HG03196 (cell line): ENCODE results near the gene PACRG.
"Not testable (repeated sequence)": the region's sequence is repeated elsewhere in the genome, so short reads cannot be mapped to it uniquely, and the experiment has no call there.

Experiments used
- ATAC-seq: cut with Tn5 transposase; IDR thresholded peaks from one replicate; pipeline ENCODE4 v1.9.1; 2021; ENCODE audit not compliant: unreplicated experiment

The PACRG gene

DNA sequence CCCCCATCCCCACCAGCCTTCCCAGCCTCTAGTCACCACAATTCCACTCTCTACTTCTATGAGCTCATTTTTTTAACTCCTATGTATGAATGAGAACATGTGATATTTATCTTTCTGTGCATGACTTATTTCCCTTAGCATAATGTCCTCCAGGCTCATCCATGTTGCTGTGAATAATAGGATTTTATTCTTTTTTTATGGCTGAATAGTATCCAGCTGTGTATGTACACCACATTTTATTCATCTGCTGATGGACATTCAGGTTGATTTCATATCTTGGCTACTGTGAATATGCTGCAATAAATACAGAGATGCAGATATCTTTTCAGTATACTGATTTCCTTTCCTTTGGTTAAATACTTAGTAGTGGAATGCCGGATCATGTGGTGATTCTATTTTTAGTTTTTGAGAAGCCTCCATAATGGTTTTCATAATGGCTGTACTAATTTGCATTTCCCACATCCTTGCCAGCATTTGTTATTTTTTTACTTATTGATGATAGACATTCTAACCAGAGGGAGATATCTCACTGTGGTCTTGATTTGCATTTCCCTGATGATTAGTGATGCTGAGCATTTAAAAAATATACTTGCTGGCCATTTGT is 194.9 kb downstream of the PACRG start:
- ATAC-seq: no peak

DNA sequence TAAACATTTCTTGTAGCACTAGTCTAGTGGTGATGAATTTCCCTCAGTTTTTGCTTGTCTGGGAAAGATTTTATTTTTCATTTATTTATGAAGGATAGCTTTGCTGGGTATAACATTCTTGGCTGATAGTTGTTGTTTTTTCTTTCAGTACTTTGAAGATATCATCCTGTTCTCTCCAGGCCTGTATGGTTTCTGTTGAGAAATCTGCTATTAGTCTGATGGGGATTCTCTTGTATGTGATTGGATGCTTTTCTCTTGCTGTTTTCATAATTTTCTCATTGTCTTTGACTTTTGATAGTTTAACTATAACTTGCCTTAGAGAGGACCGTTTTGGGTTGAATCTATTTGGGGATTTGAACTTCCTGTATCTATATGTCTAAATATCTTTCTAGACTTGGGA is 207.1 kb downstream of the PACRG start:
- no peak for ATAC-seq

DNA sequence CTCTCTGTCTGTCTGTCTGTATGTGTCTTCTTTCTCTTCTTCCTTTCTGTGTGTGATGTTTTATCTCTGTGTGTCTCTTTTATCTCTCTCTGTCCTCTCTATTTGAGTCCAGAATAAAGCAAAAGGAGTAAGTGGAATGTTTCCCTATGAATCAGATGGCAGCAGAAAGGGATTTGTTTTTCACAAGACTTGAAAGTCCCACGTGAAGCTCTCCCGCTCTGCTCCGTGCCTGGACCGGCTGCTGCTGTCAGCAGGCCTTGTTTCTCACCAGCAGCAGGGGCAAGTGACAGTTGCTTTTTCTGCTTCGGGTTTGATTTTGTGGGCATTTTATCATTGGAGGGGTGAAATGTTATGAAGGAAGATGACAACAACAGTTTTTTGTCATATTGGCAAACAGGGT is 212.7 kb downstream of the PACRG start:
- ATAC-seq: no peak

DNA sequence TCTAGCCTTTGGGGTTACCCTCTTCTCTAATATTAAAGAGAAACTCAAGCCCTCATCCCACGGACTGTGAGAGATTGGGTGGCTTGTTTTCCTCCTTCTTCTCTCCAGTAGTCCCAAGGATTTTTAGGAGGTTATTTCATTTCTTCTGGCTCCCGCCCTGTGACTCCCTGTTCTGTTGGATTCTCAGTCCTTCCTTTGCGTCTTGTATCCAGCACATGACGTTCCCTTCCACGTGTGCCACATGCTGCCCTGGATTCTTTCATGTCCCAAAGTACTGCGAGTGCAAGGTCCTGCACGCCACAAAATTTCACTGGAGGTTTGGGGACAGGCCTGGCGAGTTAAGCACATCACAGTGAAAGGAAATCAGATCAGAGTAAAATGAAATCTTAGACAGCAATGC is 213.4 kb downstream of the PACRG start:
- ATAC-seq: no peak

DNA sequence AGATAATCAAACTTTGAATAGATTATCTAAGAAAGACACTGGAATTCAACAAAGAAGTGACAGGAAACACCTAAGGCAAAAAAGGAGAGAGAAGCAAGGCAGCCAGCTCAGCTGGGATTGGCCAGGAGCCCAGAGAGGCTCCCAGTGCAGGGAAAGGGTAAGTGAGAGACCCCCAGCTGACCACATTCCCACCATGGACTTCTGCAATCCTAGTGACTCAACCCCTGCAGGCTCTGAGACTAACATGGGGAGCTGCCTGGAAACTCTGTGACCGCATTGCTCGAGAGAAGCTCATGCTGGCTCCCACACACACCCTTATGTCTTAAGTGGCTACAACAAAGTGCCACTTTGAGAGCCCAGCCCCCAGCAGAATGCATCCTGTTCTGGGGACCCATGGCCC is 215.1 kb downstream of the PACRG start:
- ATAC-seq: no peak

DNA sequence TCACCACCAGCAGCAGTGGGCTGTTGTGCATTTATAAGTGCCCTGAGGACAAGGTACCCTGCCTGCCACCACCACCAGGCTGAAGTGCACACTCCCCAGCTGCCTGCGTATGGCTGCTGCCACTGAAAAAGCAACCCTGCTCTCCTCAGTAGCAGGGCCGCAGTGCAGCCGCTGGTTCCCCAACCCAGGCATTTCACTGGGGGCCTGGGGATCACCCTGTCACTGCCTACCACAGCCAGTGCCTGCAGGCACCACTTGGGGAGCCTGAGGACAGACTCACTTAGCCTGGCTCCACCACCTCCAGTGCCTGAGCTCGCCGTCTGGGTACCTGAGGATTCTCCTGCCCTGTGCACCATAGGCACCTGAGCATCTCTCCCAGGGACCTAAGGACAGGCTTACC is 215.6 kb downstream of the PACRG start:
- ATAC-seq: no peak

DNA sequence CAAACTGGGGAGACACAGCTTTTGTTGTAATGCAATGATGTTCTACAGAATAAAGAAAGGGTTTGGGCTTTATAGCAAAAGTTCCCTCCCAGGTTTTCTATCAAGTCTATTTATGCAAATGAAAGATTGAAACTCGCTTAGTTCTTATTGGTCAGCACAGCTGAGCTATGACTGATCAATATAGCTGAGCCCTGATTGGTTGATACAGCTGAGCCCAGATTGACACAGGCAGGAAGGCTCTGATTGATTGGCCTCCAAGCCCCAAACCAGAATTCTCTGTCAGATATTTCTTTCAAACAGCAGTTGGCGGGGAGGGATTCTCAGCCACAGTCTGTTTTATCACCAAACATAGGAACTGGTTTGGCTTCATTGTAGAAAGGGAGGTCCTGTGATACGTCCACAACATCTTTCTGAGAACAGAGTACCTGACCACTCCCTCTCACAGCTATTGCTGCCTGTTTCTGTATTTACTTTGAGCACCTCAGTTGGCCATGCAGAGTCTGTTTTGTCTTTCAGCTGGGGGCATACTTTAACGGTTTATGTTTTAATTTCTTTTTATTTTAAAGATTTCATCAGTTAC is 223.5 kb downstream of the PACRG start:
- ATAC-seq: no peak

DNA sequence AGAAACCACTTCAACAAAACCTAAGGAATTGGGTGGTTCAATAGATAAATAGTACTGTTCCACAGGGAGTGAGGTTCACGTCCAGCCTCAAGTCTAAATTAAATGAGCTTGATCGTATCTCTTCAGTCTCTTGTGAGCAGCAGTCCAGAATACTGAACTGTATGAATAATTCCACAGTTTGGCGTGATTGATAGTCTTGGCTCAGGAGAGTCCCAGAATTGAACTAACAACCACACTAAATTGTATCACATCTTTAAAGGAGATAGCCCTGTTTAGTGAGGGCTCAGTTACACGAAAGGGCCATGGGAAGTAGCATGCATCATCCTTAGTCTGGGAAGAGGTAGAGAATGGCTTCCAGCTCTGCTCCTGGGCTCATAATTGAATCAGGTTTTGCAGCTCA is 224.6 kb downstream of the PACRG start:
- ATAC-seq: no peak

DNA sequence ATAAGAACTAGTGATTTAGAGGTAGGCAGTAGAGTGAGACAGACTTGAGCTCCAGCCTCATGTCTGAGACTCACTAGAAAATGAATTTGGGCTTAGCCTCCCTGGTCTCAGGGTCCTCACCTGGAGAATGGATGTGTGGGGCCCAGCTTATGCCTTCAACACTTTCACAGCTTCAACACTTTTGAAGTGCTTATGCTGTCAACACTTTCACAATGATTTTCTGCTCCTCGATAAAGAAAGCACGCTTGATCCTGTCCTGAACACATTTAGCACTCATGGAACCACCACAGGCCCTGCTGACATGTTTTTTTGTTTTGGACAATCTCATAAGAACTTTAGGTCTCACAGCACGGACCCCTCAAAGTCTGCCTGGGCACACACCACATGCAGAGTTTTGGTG is 229.3 kb downstream of the PACRG start:
- ATAC-seq: no peak

DNA sequence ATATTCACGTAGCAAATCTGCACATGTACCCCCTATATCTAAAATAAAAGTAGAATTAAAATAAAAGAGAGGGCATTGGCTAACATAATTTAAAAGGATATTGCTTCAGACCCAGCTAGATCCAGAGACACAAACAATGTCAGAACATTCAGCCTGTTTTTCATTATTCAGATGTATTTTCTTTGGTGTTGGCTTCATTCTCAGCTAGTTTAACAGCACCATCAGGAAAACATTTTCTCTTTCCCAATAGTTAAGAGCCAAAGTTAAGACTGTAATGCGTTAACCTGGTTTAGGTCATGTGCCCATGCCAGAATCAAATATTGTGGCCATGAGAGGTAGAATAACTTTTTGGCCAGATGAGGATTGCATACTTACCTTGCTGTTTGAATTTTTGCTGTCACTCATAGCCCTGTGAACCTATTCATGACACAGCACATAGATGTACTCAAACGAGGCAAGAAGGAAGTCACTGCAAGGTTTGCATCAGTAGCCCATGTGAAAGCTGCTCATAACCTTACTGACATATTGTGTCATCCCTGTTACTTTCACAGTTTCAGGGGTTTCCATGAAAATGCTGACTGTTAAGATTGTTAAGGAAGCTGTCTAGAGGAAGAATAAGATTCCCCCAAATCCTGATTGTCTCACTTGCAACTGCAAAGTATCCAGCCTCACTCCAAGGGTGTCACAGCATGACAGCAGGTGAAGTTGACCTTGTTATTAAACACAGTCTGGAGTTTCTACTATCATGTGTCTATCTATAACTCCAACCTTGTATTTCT is 233.1 kb downstream of the PACRG start:
- no peak for ATAC-seq

DNA sequence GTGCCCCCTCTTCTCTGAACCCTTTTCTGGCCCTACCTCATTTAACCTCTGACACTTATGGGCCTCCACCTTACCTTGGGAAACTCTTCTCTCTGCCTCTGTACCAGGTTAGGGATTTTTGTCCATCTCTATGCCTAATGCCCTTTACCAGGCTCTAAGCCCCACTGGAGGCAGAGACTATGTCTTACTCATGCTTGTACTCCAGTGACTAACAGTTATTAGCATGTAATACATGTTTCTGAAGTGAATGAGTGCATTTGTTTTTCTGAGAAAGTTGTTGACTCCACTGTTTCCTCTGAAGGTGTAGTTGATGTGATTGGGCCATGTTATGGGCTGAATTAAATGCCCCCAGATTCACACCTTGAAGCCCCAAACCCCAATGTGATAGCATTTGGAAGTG is 234.3 kb downstream of the PACRG start:
- ATAC-seq: no peak

DNA sequence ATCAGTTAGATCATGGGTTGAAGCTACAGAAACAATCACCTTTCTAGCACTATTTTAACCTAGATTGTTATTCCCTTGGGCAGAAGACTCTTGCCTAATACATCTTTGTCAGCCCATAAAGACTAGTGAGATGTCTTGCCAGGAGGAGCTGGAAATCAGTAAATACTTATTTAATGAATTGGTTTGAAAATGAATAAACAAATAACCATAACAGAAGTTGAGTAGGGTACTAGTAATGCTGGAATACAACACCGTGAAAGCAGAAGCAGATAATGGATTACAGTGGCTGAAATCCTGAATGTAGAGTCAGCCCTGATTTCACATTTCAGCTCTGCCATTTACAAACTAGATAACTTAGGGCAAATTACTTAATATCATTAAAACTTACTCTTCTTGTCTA is 236.1 kb downstream of the PACRG start:
- no peak for ATAC-seq

DNA sequence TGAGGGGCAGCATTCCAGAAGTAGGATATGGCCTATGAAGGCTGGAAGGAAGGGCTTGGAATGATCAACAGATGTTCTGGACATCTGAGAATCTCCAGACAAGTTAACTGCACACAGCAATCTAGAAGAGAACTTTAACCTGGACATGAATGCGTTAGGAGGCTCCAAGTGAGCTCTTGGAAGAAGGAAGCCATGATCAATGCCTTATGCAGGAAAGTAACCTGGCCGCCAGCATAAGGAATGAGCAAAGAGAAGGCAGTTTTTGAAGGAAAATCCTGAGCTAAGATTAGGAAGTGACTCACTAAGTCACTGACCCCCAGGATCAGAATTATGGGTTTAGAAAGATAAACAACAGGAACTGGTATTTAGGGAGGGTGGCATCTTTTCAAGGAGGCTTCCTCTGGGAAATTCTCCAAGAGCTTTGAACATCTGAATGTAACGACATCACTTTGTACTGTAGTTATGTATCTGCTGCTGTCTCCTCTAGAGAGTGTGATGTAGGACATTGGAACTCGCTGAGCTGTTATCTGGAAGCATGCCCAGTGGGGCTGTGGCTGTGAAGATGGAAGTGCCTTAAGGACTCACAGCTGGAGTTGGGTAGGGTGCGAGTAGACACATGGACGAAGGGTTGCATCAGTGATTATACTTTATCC is 236.8 kb downstream of the PACRG start:
- ATAC-seq: no peak

DNA sequence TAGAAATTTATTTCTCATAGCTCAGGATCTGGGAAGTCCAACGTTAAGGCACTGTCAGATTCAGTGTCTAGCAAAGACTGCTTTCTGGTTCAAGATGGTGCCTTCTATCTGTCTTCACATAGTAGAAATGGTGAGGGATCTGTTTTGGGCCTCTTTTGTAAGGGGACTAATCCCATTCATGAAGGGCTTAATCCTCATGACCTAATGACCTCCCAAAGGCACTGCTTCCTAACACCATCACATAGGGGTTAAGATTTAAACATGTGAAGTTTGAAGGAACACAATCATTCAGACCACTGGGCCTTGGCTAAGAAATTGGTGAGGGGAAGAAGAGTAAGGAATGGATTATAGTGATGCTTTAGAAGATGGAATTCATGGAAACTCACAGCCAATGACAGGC is 237.6 kb downstream of the PACRG start:
- no peak for ATAC-seq

DNA sequence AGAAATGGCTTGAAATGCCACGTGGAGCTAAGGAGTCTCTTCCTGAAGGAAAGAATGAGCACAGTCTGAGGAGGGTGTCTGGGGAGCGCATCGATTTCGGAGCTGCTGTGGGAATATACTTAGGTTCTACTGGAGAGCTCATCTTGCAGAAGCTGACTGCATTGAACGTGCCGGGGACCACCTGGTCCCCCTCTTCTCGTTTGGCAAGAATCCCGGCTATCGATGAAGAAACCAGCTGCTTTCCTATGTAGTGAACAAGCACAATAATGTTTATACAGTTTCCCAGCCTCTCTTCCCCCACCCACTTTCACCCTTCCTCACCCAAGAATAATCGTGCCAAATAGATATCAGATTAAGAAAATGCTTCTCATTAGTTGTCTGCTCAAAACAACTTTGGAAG is 242.5 kb downstream of the PACRG start:
- ATAC-seq: no peak

DNA sequence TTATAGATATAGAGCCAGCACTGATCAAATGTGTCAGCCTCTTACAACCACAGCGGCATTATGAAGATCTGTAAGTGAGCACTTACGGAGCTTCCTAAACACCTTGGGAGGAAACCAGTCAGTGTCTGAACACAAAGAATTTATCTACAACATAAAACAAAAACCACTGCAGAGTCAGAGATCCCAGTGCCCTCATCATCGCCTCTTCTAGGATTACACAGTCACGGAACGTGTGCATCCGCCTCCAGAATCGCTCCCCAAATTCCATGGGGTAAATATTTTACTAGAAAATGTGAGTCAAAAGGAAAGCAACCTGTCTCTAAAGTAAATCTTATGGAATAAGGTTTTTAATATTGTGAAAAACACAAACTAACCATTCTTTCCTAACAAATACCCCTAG is 243.6 kb downstream of the PACRG start:
- ATAC-seq: no peak

DNA sequence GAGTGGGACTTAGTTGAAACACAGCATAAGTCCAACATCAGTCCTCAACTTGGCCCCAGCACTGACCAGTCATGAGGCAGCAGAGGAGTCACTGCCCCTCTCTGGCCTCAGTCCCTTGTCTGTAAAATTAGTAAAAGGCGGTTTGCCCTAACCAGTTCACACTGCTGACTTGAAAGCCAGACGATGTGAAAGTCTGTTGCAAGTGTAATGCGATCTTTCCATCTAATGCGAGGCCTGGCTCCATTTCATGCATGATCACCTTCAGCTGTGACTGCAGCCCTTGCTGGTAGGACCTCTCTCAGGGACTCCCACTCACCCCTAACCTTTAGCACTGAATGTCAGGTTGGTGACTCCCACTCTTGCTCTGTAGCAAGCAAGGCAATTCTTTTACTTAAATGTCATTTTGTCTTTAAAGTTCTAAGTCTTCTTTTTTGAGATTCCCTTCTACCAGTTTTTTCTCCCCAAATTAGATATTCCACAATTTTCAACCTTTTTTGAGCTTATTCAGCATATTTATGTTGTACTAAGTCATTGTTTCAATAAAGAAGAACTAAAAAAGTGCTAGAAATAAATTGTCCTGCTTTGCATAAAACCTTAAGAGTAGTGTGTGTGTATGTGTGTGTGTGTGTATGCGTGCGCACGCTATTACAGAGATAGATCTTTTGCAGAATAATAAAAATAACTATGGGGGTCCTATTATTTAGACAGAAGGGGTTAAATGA is 245.5 kb downstream of the PACRG start:
- no peak for ATAC-seq

DNA sequence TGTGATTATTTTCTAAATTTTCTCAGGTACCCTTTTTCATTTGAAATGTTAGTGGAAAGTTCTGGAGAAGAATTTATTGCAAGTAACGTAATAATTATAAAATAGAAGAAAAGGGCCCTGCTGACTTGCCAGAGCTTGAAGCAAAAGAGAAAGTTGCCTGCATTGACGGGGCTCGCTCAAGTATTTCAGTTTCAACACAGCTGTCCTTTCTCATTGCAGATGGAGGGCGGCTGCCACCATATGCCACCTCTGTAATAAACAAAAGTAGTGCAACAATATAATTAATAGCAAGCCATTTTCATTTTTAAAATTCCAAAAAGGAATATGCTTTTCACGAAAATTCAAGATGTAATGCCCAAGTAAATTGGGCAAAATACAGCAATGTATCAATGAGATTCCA is 246.2 kb downstream of the PACRG start:
- ATAC-seq: no peak

DNA sequence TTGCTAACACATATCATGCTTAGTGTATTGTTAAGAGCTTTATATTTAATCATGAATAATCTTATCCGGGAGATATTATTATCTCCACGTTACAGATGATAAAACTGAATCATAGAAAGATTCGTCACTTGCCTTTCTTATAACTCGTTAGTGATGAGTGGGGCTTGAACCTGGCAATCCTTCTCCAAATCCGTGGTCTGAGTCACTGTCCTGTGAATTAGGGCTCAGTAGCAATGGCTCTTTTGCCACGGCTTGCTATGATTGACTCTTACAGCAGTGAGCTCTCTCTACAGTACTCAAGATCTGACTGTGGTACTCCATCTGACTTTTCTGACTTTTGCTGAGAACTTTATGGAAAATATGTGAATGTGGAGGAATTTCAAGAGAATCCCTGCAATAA is 246.9 kb downstream of the PACRG start:
- no peak for ATAC-seq

DNA sequence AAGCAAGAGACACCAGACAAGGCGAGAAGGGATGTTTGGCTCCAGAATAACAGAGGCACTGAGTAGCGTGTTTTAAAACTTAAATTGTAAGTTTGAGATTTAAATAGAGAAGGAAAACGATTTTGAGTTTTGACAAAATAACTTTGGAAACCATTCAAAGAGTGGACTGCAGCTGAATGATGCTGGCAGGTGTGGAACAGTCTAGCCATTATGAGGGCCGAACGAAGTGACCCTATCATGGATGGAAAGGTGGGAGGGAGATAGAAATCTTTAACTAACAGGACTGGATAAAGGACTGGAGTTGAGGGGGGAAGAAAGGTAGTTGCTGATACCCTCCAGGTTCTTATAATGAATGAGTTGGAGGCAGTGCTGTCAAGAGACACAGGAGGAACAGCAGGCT is 248.4 kb downstream of the PACRG start:
- no peak for ATAC-seq

DNA sequence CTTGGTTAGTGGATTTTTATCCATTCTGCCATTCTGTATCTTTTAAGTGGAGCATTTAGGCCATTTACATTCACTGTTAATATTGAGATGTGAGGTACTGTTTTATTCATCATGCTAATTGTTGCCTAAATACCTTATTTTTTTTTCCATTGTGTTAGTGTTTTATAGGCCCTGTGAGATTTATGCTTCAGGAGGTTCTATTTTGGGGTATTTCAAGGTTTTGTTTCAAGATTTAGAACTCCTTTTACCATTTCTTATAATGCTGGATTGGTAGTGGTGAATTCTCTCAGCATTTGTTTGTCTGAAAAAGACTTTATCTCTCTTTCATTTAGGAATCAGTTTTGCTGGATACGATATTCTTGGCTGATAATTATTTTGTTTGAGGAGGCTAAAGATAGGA is 255.5 kb downstream of the PACRG start:
- not testable (repeated sequence) for ATAC-seq
